Heart right ventricle (tissue), 16 donors: ENCODE results near the gene EIF2A. TPM values are rescaled to one million over a fixed set of nuclear protein-coding genes. Genes with fewer than 3 reads are reported as not detected.

Experiments
- ATAC-seq, 8 donors: fragments of 200-7000 bp; cut with Tn5 transposase; one replicate each; pipeline ENCODE4 v1.9.1; 2020; ENCODE audit warnings: mild to moderate bottlenecking in 8 of 8, moderate library complexity in 8 of 8, moderate number of reproducible peaks in 1 of 8
- DNase-seq, 2 donors: peaks; one replicate each; pipeline ENCODE4 v3.0.0-alpha.2; 2020
- H3K27ac ChIP-seq, 10 donors: fragments of 200-600 bp; sonication (generic) in 2 of 10; one replicate each; pipeline versions ENCODE4 v1.5.0 to v1.8.0; 2020 to 2022; ENCODE audit warnings: mild to moderate bottlenecking in 3 of 10
- H3K27me3 ChIP-seq, 7 donors: fragments of 200-600 bp; one replicate each; pipeline ENCODE4 v1.8.0; 2021 to 2022; ENCODE audit warnings: mild to moderate bottlenecking in 2 of 7
- H3K36me3 ChIP-seq, 9 donors: fragments of 200-600 bp; sonication (generic) in 1 of 9; one replicate each; pipeline versions ENCODE4 v1.5.0 to v1.8.0; 2020 to 2022; ENCODE audit warnings: mild to moderate bottlenecking in 2 of 9
- H3K4me1 ChIP-seq, 9 donors: fragments of 200-600 bp; sonication (generic) in 1 of 9; one replicate each; pipeline versions ENCODE4 v1.5.0 to v1.8.0; 2020 to 2022; ENCODE audit warnings: mild to moderate bottlenecking in 4 of 9
- H3K4me3 ChIP-seq, 10 donors: fragments of 200-600 bp; sonication (generic) in 2 of 10; one replicate each; pipeline versions ENCODE4 v1.5.0 to v1.8.0; 2020 to 2022; ENCODE audit warnings: mild to moderate bottlenecking in 7 of 10, moderate library complexity in 2 of 10
- H3K9me3 ChIP-seq, 11 donors: fragments of 200-600 bp in 10 of 11; sonication (generic) in 2 of 11; one replicate each; pipeline versions ENCODE4 v1.5.0 to v1.8.0; 2013 to 2022; ENCODE audit warnings: mild to moderate bottlenecking in 2 of 11, control low read depth in 1 of 11, moderate library complexity in 1 of 11
- CTCF ChIP-seq, 9 donors: fragments of 200-600 bp; sonication (generic) in 2 of 9; IDR thresholded peaks; one replicate each; pipeline versions ENCODE4 v1.5.0 to v1.8.0; 2021 to 2022; ENCODE audit warnings: antibody characterized with exemption in 9 of 9, mild to moderate bottlenecking in 5 of 9, moderate library complexity in 1 of 9
- WGBS, 2 donors: extraction: QIAGEN DNeasy Blood & Tissue Kit; methylation state at CpG; one replicate each; pipeline ENCODE4 v1.1.7; 2013; ENCODE audit warnings: inconsistent platforms in 1 of 2; 5-methylcytosine and 5-hydroxymethylcytosine counted together
- intact Hi-C, 10 donors: fragments of 100-400 bp; cut with DNase I; formaldehyde crosslinking; loops; one replicate each; pipeline versions ENCODE4 v1.11.1 to v1.14.2; 2022
- polyA plus RNA-seq, 2 donors: library from polyadenylated mRNA; stranded (reverse); fragments of 200-250 nt; gene quantifications; one replicate each; pipeline ENCODE4 v1.2.3, GENCODE V29; 2013
- total RNA-seq, 10 donors: library from RNA; stranded (reverse); fragmentation: NEBNext Ultra II Directional in 3 of 10; extraction: Animal tissue kit (Norgen Biotek cat#: 25700) in 3 of 10; gene quantifications; one replicate each; pipeline versions ENCODE4 v1.2.1 to v1.2.4, GENCODE V29; 2021 to 2023
- donor health status: Arrhythmogenic right ventricular cardiomyopathy.
- donor health status: ischemic (EF 13 %, LVEDD 7.1; RV severe dilation, severe dysfunction).
- donor health status: healthy with polysubstance abuse.
- donor health status: DM: no; HTN: yes; CAD: no.
- donor health status: DM: no; HTN: no; CAD: no.
- donor health status: ischemic (EF 25% LVEDD 6.9; RV normal size, moderate dysfunction).
- donor health status: ischemic (EF 25% LVEDD 5.7; RV mildly dilated, moderate dysfunction).
- donor health status: healthy.
- donor health status: DM: yes; HTN: yes; CAD: no.
- donor health status: Ischemic cardiomyopathy.
- donor health status: ischemic (EF 35%, LVEDD 5.7; RV mildly dilated, moderate dysfunction).
- donor health status: nonischemic (EF 11% LVEDD 7.7; RV severe dilation, severe dysfunction).
- donor health status: DM: yes; HTN: yes; CAD: no.
- donor health status: PGD.
- donor health status: ischemic (EF 29% LVEDD 5.4; RV normal size, mild dysfunction).
- donor health status: nonischemic (EF 23%, LVEDD 6.1; RV moderate dilation, normal function).

EIF2A gene
- total and polyA plus RNA-seq, 12 donors: 45.8 to 86.5 (median 75.2) TPM

- ATAC-seq: no peak
- TF ChIP-seq CTCF (IDR thresholded peaks at IDR 0.05): no peak
- no peaks in the 10 kb centered on the region for H3K27me3 ChIP-seq
- H3K27ac ChIP-seq: no peak overlapping the region
- no peaks in the 10 kb centered on the region for H3K36me3 ChIP-seq
- no peaks in the 10 kb centered on the region for H3K4me1 ChIP-seq
- DNase-seq: no peak
- no peak overlapping the region for H3K4me3 ChIP-seq
- WGBS, 2 donors: 75 to 81% methylated on average over 3 of the region's 3 CpGs
- intact Hi-C loops: no loop called here
- peaks cover 0 to 12% (median 0%) of the 10 kb centered on the region in 11 donors for H3K9me3 ChIP-seq
Observed at GRCh38 chr3:150504483-150504882, 42.1 kb upstream of the EIF2A start.

GRCh38 chr3:150508401-150508800, 38.2 kb upstream of the EIF2A start:
- TF ChIP-seq CTCF (IDR thresholded peaks at IDR 0.05): no peak
- Histone ChIP-seq H3K36me3 (no peaks in the 10 kb centered on the region), H3K9me3 (peaks cover 0 to 12% (median 0%) of the 10 kb centered on the region in 11 donors), H3K4me3 (no peak overlapping the region), H3K4me1 (no peaks in the 10 kb centered on the region), H3K27ac (no peak overlapping the region), H3K27me3 (no peaks in the 10 kb centered on the region)
- intact Hi-C loops: no loop called here
- DNase-seq: no peak
- ATAC-seq: no peak

DNA sequence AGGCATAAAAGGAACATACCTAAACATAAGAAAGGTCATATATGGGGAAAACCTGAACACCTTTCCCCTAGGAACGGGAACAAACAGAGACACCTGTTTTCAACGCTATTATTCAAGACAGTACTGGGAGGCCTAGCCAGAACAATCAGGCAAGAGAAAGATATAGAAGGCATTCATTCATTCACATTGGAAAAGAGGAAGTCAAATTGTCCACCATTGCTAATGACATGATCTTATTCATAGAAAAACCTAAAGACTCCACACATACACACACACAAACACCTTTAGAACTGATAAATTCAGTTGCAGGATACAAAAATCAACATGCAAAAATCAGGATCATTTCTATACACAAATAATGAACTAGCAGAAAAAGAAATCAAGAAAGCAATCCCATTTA, 36.8 kb upstream of the EIF2A start:
- H3K27me3 ChIP-seq: no peaks in the 10 kb centered on the region
- DNase-seq: no peak
- TF ChIP-seq CTCF (IDR thresholded peaks at IDR 0.05): no peak
- peaks cover 0 to 12% (median 0%) of the 10 kb centered on the region in 11 donors for H3K9me3 ChIP-seq
- ATAC-seq: no peak
- H3K27ac ChIP-seq: no peak overlapping the region
- H3K36me3 ChIP-seq: no peaks in the 10 kb centered on the region
- no peak overlapping the region for H3K4me3 ChIP-seq
- H3K4me1 ChIP-seq: no peaks in the 10 kb centered on the region
- 91 to 96% methylated on average over 2 of the region's 2 CpGs for WGBS, 2 donors
- intact Hi-C loops: no loop called here

DNA sequence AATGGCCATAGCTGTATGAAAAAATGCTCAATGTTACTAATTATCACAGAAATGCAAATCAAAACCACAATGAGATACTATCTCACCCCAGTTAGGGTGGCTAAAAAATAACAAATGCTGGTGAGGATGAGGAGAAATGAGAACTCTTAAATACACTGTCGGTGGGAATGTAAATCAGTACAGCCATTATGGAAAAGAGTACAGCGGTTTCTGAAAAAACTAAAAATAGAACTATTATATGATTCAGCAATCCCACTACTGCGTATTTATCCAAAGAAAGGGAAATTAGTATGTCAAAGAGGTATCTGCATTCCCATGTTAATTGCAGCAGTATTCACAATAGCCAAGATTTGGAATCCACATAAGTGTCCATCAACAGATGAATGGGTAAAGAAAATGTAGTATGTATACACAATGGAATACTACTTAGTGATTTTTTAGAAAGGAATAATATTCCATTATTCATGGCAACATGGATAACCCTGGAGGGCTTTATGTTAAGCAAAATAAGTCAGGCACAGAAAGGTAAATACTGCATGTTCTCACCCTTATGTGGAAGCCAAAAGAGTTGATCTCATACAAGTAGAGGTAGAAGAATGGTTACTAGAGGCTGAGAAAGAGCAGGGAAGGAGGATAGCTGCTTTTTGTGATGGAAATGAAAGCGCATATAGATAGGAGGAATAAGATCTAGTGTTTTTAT, 35.3 kb upstream of the EIF2A start:
- TF ChIP-seq CTCF (IDR thresholded peaks at IDR 0.05): no peak
- Histone ChIP-seq H3K4me3 (no peak overlapping the region), H3K9me3 (peaks cover 0 to 12% (median 0%) of the 10 kb centered on the region in 11 donors), H3K4me1 (no peaks in the 10 kb centered on the region), H3K27ac (no peak overlapping the region), H3K27me3 (no peaks in the 10 kb centered on the region), H3K36me3 (no peaks in the 10 kb centered on the region)
- DNase-seq: no peak
- 67 to 83% methylated on average over 4 of the region's 4 CpGs for WGBS, 2 donors
- no peak for ATAC-seq
- intact Hi-C loops: no loop called here
